Brain microvascular endothelial cell (primary cell): Measurements from ENCODE around the gene MYO18B.

Source experiments
- DNase-seq: peaks from one replicate; pipeline ENCODE4 v3.0.0-alpha.2; 2020
- H3K27ac ChIP-seq: fragments of 250-450 bp; sonication (Bioruptor Pico); 2 replicates; pipeline ENCODE4 v1.5.1; 2020; ENCODE audit warnings: mild to moderate bottlenecking, moderate library complexity
- H3K27me3 ChIP-seq: fragments of 250-450 bp; sonication (Bioruptor Pico); replicated peaks from 2 replicates; pipeline ENCODE4 v1.5.1; 2020; ENCODE audit warnings: mild to moderate bottlenecking
- H3K36me3 ChIP-seq: fragments of 250-450 bp; sonication (Bioruptor Pico); replicated peaks from 2 replicates; pipeline ENCODE4 v1.5.1; 2020; ENCODE audit warnings: mild to moderate bottlenecking
- H3K4me3 ChIP-seq: 2 replicates; pipeline ENCODE4 v1.5.1; 2011; ENCODE audit warnings: low read depth, mild to moderate bottlenecking, control low read depth, low read length, moderate library complexity
- CTCF ChIP-seq: IDR thresholded peaks from 2 replicates; pipeline ENCODE4 v1.5.1; 2011; ENCODE audit warnings: low read depth, mild to moderate bottlenecking, moderate library complexity, low read length, control low read depth, inconsistent platforms; ENCODE audit errors: missing control alignments
- in situ Hi-C: cut with HindIII; loops from 2 replicates; pipeline ENCODE4 v1.10.0; 2017; ENCODE audit warnings: low sequenced_read_pairs, low pct_ligation_motif_present

The MYO18B gene

GRCh38 chr22:25777411-25777810 is 35.4 kb downstream of the MYO18B start:
- H3K27ac ChIP-seq = no peak overlapping the region
- H3K4me3 ChIP-seq = no peak overlapping the region
- DNase-seq = no peak
- H3K27me3 ChIP-seq = no peaks in the 10 kb centered on the region
- TF ChIP-seq CTCF = no peak
- no peaks in the 10 kb centered on the region for H3K36me3 ChIP-seq
- in situ Hi-C loops = no loop called here

- Histone ChIP-seq H3K36me3 (no peaks in the 10 kb centered on the region), H3K27ac (no peak overlapping the region), H3K4me3 (no peak overlapping the region), H3K27me3 (no peaks in the 10 kb centered on the region)
- peak; percentile 71 for DNase-seq
- in situ Hi-C loops = no loop called here
- TF ChIP-seq CTCF = peak; percentile 69
Measured at GRCh38 chr22:25777870-25778269, 35.9 kb downstream of the MYO18B start.

- in situ Hi-C loops = no loop called here
- H3K36me3 ChIP-seq = no peaks in the 10 kb centered on the region
- no peaks in the 10 kb centered on the region for H3K27me3 ChIP-seq
- H3K27ac ChIP-seq = no peak overlapping the region
- DNase-seq = no peak
- no peak overlapping the region for H3K4me3 ChIP-seq
- TF ChIP-seq CTCF = no peak
Measured at GRCh38 chr22:25779426-25779825, 37.4 kb downstream of the MYO18B start.

- H3K36me3 ChIP-seq = no peaks in the 10 kb centered on the region
- no peak overlapping the region for H3K4me3 ChIP-seq
- no peak overlapping the region for H3K27ac ChIP-seq
- no peaks in the 10 kb centered on the region for H3K27me3 ChIP-seq
- DNase-seq = no peak
- in situ Hi-C loops = no loop called here
- TF ChIP-seq CTCF = no peak
Measured at GRCh38 chr22:25779890-25780289, 37.9 kb downstream of the MYO18B start.

GRCh38 chr22:25780673-25781072 is 38.7 kb downstream of the MYO18B start:
- in situ Hi-C loops = no loop called here
- no peak for TF ChIP-seq CTCF
- Histone ChIP-seq H3K27me3 (no peaks in the 10 kb centered on the region), H3K36me3 (no peaks in the 10 kb centered on the region), H3K27ac (no peak overlapping the region), H3K4me3 (no peak overlapping the region)
- DNase-seq = no peak

GRCh38 chr22:25781801-25782200 is 39.8 kb downstream of the MYO18B start:
- Histone ChIP-seq H3K36me3 (no peaks in the 10 kb centered on the region), H3K4me3 (no peak overlapping the region), H3K27ac (no peak overlapping the region), H3K27me3 (no peaks in the 10 kb centered on the region)
- TF ChIP-seq CTCF = no peak
- no peak for DNase-seq
- in situ Hi-C loops = no loop called here
